ENCODE measurements around the gene LIG1. TPM values are rescaled to one million over a fixed set of nuclear protein-coding genes. Genes with fewer than 3 reads are reported as not detected.

The LIG1 gene
- total and polyA plus RNA-seq, 2 donors (not counting 3 experiments of a cell fraction or from before 2014, with no cell fraction given): 64.0 to 94.7 TPM

- TF ChIP-seq FOS (IDR thresholded peaks at IDR 0.05; ENCODE audit: borderline replicate concordance, insufficient read depth, low read length) (no peak), MAX (IDR thresholded peaks at IDR 0.05; ENCODE audit: insufficient read depth, insufficient read length) (no peak), CTCF (IDR thresholded peaks at IDR 0.05; ENCODE audit: extremely low read depth in 1 of 2, insufficient read depth in 1 of 2, low read depth in 1 of 2, low read length in 2 of 2) (peak; percentile 74 to 81), JUN (IDR thresholded peaks at IDR 0.05; ENCODE audit: borderline replicate concordance, insufficient read depth, insufficient read length, low read depth) (no peak)
- POLR2A ChIA-PET: no interaction called here
- intact Hi-C loops (cut with micrococcal nuclease) (no loop called here), dilution Hi-C loops (cut with MboI; ENCODE audit: extremely low pct_ligation_motif_present, low sequenced_read_pairs) (no loop called here)
- CTCF ChIA-PET: interaction anchor here (0.8 to 12.8 kb wide), 8 partner anchors 22 to 230 kb away, joined by 3 to 229 read pairs (median 9); no protein-coding TSS in a partner anchor
- H3K36me3 ChIP-seq (ENCODE audit: control insufficient read depth in 2 of 2, extremely low read depth in 1 of 2, insufficient read depth in 2 of 2, low read length in 2 of 2): no peaks in the 10 kb centered on the region
- no peaks in the 10 kb centered on the region for H3K9me3 ChIP-seq (replicated peaks; ENCODE audit: control insufficient read depth, insufficient read depth, low read length)
- no peak overlapping the region for H2AFZ ChIP-seq (ENCODE audit: low read depth, low read length)
- peaks cover 7% of the 10 kb centered on the region for H3K4me1 ChIP-seq (ENCODE audit: control insufficient read depth, extremely low read depth, insufficient read depth, low read length)
- H4K20me1 ChIP-seq (replicated peaks; ENCODE audit: control insufficient read depth, extremely low read depth, insufficient read depth, low read length): no peaks in the 10 kb centered on the region
- no peak overlapping the region for H3K27ac ChIP-seq (ENCODE audit: insufficient read depth, low read depth, low read length)
- no peak overlapping the region for H3K9ac ChIP-seq (replicated peaks; ENCODE audit: extremely low read depth, insufficient read depth, low read length)
- H3K4me3 ChIP-seq (replicated peaks in 1 of 3; ENCODE audit: insufficient read depth in 1 of 3, low read depth in 1 of 3, low read length in 3 of 3): no peak overlapping the region
- H3K27me3 ChIP-seq (ENCODE audit: control insufficient read depth in 2 of 2, insufficient read depth in 2 of 2, low read length in 2 of 2): no peaks in the 10 kb centered on the region
- no peak overlapping the region for H3K4me2 ChIP-seq (ENCODE audit: insufficient read depth, low read length)
- H3K79me2 ChIP-seq (ENCODE audit: control insufficient read depth, insufficient read depth, low read length): no peaks in the 10 kb centered on the region
- H3K9me1 ChIP-seq (replicated peaks; ENCODE audit: control insufficient read depth, extremely low read depth, insufficient read depth, low read length): no peaks in the 10 kb centered on the region
- BruUV-seq (replicated peaks): no TSS peak
- peak; percentile 43 for DNase-seq (ENCODE audit: low read depth, low spot score)
- peak; percentile 74 for FAIRE-seq
Observed at GRCh38 chr19:48102870-48103751, 67.0 kb downstream of the LIG1 start.

Measured in endothelial cell of umbilical vein (primary cell).